HG02970 (cell line): ENCODE measurements around the gene SNAP25.

ENCODE experiments used
- ATAC-seq: cut with Tn5 transposase; IDR thresholded peaks from one replicate; pipeline ENCODE4 v1.9.1; 2021; ENCODE audit warnings: mild to moderate bottlenecking, moderate library complexity, moderate number of reproducible peaks; ENCODE audit not compliant: unreplicated experiment, low FRiP score

The SNAP25 gene

DNA sequence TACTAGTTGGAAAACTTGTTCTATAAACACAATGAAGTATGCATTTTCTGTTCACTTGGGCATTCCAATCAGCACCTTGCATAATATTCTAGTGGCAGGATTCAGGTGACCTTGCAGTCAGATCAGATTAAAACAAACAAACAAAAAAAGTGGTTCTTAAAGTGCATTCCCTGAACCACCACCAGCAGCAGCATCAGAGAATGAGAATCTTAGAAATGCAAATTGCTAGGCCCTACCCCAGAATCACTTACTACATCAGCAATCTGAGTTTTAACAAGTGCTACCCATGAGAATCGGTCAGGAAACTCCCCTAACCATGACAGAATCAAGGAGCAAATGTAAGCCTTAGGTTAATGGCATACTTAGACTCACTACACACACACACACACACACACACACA is 41.7 kb downstream of the SNAP25 start:
- ATAC-seq: no peak

DNA sequence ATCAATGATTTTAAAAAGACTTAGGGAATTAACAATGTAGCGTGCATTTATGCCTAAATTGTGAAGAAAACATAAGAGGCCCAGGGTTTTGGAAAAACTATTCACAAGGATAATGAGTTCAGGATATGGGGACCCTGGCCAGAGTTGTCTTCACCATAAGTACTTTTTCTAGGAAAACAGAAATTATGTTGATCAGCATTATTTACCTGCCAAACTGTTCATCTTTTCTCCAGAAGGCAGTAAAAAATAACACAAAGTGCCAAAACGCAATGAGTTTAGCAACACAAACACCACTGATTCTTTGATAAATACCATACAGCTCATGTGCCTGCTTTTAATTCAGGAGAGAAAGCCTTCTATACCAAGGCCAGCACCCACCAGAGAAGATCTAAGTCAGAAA is 43.1 kb downstream of the SNAP25 start:
- no peak for ATAC-seq

DNA sequence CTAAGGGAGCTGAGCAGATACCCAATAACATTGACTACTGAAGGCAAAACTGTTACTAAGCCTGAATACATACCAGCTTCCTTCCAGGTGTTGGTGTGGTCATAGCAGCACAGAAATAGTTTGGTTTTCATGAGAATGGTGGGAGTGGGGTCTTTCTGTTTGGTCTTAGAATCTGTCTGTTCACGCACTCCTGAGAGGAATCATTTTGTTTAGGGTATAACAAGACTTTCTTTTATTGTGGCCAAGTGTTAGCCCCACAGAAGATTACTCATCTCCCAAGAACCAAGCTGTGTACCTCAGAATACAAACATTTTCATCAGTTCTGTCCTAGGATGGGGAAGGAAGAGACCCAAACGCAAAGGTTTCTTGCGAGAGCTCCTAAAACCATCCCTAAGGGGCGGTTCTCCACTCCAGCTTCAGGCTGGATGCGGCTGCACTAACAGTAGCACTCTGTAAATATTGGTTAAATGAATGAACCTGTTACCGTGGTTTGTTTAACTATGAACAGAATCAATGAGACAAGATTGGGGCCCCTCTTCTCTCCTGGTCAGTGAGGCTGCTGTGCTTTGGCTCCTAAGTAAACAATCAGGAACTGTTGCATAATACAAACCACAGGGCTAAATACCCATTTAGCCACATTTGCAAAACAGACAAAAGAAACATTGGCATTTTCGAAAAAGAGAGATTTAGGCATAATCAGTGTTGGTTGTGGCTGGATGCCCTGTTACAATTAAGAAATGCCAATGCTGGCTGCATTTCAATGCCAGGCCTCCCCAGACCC is 44.9 kb downstream of the SNAP25 start:
- ATAC-seq: no peak

DNA sequence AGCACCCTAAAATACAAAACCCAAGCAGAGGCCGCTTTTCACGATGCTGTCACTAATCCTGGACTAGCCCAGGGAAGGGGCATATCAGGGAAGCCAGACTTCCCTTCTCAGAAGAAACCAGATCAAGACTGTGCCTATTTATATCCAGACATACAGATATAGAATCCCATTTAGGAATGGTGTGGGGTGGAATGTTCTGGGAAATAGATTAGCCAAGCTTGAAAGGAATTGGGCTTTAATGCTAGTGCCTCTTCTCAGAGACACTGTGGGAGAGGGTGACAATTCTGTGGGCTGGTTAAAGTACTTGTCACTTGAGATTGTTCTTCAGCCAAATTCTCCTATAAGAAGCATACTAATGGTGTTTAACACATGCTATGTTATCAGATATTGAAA is 45.5 kb downstream of the SNAP25 start:
- ATAC-seq: no peak

GRCh38 chr20:10268636-10269035 is 50.0 kb downstream of the SNAP25 start:
- no peak for ATAC-seq

DNA sequence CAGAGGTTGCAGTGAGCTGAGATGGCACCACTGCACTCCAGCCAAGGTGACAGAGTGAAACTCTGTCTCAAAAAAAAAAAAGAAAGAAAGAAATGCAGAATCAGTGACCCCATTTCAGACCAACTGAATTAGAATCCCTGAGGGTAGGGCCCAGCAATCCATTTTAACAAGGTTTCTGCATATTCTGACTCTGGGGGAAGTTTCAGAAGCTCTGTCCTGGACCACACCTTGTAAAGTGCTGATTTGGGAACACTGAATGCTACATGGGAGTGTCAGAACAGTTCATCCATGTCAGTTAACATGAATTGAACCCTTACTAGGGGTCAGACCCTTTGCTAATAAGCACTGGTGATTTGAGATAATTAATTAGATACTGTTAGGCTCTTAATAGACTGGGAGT is 52.0 kb downstream of the SNAP25 start:
- ATAC-seq: no peak

- no peak for ATAC-seq
These were observed 53.0 kb downstream of the SNAP25 start for GRCh38 chr20:10271494-10272219.

- no peak for ATAC-seq
These were observed 58.4 kb downstream of the SNAP25 start for GRCh38 chr20:10276878-10277580.

DNA sequence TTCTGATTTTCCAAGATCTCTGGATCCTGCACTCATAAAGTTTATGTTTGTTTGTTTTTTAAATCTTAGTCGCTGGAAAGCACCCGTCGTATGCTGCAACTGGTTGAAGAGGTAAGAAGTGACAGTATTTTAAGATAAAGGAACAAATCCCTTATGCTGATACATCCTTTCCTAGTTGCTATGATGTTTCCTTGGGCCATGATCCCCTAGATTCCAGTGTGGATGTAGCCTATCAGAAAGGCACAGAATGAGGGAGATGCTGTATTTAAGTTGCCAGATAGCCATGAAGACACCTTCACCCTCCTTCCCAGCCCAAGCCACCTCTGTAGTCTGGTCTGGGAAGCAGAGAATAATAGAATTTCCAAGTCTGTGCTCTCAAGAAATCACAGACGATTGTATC is 59.0 kb downstream of the SNAP25 start:
- no peak for ATAC-seq

- no peak for ATAC-seq
These were observed 59.8 kb downstream of the SNAP25 start for GRCh38 chr20:10278412-10278811.

- ATAC-seq: no peak
These were observed 61.6 kb downstream of the SNAP25 start for GRCh38 chr20:10280018-10280908.

DNA sequence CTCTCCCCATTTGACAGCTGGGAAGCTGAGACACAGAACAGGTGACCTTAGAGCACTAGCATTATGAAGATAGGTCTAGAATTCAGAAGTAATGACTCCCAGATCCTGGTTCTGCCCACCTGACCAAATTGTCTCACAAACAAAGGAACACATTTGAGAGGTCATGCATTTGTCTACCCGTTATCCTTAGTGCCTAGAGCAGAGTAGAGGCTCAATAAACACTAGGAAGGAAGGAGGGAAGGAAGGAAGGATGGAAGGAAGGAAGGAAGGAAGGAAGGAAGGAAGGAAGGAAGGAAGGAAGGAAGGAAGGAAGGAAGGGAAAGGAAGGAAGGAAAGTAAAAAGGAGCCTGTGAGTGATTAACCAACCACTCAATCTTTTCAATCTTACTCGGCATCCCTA is 63.3 kb downstream of the SNAP25 start:
- no peak for ATAC-seq

- ATAC-seq: no peak
These were observed 64.4 kb downstream of the SNAP25 start for GRCh38 chr20:10282979-10283456.

GRCh38 chr20:10286356-10286755 is 67.7 kb downstream of the SNAP25 start:
- ATAC-seq: no peak

GRCh38 chr20:10288421-10288820 is 69.8 kb downstream of the SNAP25 start:
- ATAC-seq: no peak

- no peak for ATAC-seq
These were observed 70.5 kb downstream of the SNAP25 start for GRCh38 chr20:10288954-10289646.

GRCh38 chr20:10291568-10292248 is 73.1 kb downstream of the SNAP25 start:
- ATAC-seq: no peak

DNA sequence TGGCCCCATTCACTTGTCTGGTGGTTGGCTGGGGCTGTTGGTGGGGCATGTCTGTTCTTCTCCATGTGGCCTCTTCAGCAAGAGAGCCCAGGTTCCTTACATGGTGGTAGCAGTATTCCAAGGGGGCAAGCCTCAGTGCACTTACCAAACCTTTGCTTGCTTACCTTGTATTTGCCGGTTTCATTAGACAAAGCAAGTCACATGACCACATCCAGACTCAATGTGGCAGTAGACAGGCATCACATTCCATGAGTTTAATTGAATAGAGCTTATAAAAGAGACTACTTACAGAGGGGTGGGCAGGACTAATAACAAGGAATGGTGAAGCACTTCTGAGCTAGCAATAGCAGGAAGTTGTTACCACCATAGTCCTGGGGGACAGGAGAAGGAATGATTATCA is 78.6 kb downstream of the SNAP25 start:
- ATAC-seq: no peak

- no peak for ATAC-seq
These were observed 79.1 kb downstream of the SNAP25 start for GRCh38 chr20:10297684-10298240.
